ENCODE data around the gene IGSF22. TPM values are rescaled to one million over a fixed set of nuclear protein-coding genes. Genes with fewer than 3 reads are reported as not detected.
"Not testable (repeated sequence)": the region's sequence is repeated elsewhere in the genome, so short reads cannot be mapped to it uniquely, and the experiment has no call there.

IGSF22 gene
- total RNA-seq, 1 donor from 2014 or later, result not detected

GRCh38 chr11:18697576-18697975 is 28.4 kb downstream of the IGSF22 start:
- intact Hi-C loops (cut with DNase I), result no loop called here
- no peak for DNase-seq (ENCODE audit: extremely low spot score in 2 of 2)
- H3K27ac ChIP-seq, result peak overlapping the region; percentile 88
- TF ChIP-seq POLR2AphosphoS5 (IDR thresholded peaks at IDR 0.05; ENCODE audit: insufficient read depth in 1 of 2, low read depth in 1 of 2) (no peak), POLR2A (IDR thresholded peaks at IDR 0.05) (no peak), CTCF (IDR thresholded peaks at IDR 0.05) (no peak)
- H3K4me1 ChIP-seq, result peaks cover 22% of the 10 kb centered on the region
- H3K27me3 ChIP-seq, result no peaks in the 10 kb centered on the region
- H3K4me3 ChIP-seq, result no peak overlapping the region
- H3K9me3 ChIP-seq, result no peaks in the 10 kb centered on the region
- H3K36me3 ChIP-seq, result peaks cover 0 to 4% of the 10 kb centered on the region in 2 donors

GRCh38 chr11:18696638-18697225 is 29.3 kb downstream of the IGSF22 start:
- Histone ChIP-seq H3K27ac (no peak overlapping the region), H3K4me1 (peaks cover 22% of the 10 kb centered on the region), H3K9me3 (no peaks in the 10 kb centered on the region), H3K27me3 (no peaks in the 10 kb centered on the region), H3K36me3 (peaks cover 0 to 4% of the 10 kb centered on the region in 2 donors), H3K4me3 (no peak overlapping the region)
- no peak for DNase-seq (ENCODE audit: extremely low spot score in 2 of 2)
- intact Hi-C loops (cut with DNase I), result no loop called here
- TF ChIP-seq CTCF (IDR thresholded peaks at IDR 0.05) (no peak), POLR2A (IDR thresholded peaks at IDR 0.05) (no peak)

GRCh38 chr11:18692941-18693760 is 32.8 kb downstream of the IGSF22 start:
- no peak for TF ChIP-seq CTCF (IDR thresholded peaks at IDR 0.05)
- no peak for TF ChIP-seq POLR2AphosphoS5 (IDR thresholded peaks at IDR 0.05; ENCODE audit: insufficient read depth in 1 of 2, low read depth in 1 of 2)
- TF ChIP-seq POLR2A (IDR thresholded peaks at IDR 0.05), result no peak
- no peaks in the 10 kb centered on the region for H3K36me3 ChIP-seq
- no peak overlapping the region for H3K4me3 ChIP-seq
- no peaks in the 10 kb centered on the region for H3K27me3 ChIP-seq
- DNase-seq (ENCODE audit: extremely low spot score in 2 of 2), result no peak
- H3K4me1 ChIP-seq, result no peaks in the 10 kb centered on the region
- no peak overlapping the region for H3K27ac ChIP-seq
- intact Hi-C loops (cut with DNase I), result no loop called here
- no peaks in the 10 kb centered on the region for H3K9me3 ChIP-seq

GRCh38 chr11:18691467-18692140 is 34.4 kb downstream of the IGSF22 start:
- DNase-seq (ENCODE audit: extremely low spot score in 2 of 2); H3K9me3 ChIP-seq; H3K36me3 ChIP-seq; intact Hi-C loops (cut with DNase I); H3K27ac ChIP-seq; H3K4me1 ChIP-seq; H3K4me3 ChIP-seq; H3K27me3 ChIP-seq: not testable (repeated sequence)

- H3K4me1 ChIP-seq, result no peaks in the 10 kb centered on the region
- H3K9me3 ChIP-seq, result no peaks in the 10 kb centered on the region
- H3K27me3 ChIP-seq, result no peaks in the 10 kb centered on the region
- intact Hi-C loops (cut with DNase I), result no loop called here
- no peak overlapping the region for H3K4me3 ChIP-seq
- DNase-seq (ENCODE audit: extremely low spot score in 2 of 2), result no peak
- TF ChIP-seq POLR2A (IDR thresholded peaks at IDR 0.05) (no peak), POLR2AphosphoS5 (IDR thresholded peaks at IDR 0.05; ENCODE audit: insufficient read depth in 1 of 2, low read depth in 1 of 2) (no peak), CTCF (IDR thresholded peaks at IDR 0.05) (no peak)
- no peak overlapping the region for H3K27ac ChIP-seq
- H3K36me3 ChIP-seq, result no peaks in the 10 kb centered on the region
Measured at GRCh38 chr11:18684267-18684666, 41.7 kb downstream of the IGSF22 start.
